ENCODE measurements around the gene C1QTNF1. TPM values are rescaled to one million over a fixed set of nuclear protein-coding genes. Genes with fewer than 3 reads are reported as not detected.

The C1QTNF1 gene
- total and polyA plus RNA-seq, 9 of the 15 experiments (the other 6 are each of a cell fraction or from before 2014, with no cell fraction given): 0.09 TPM; not detected in 8

GRCh38 chr17:79014158-79014758 is 9.7 kb upstream of the C1QTNF1 start:
- Histone ChIP-seq H2AFZ (ENCODE audit: low read depth, low read length) (no peak overlapping the region), H4K20me1 (replicated peaks; ENCODE audit: control insufficient read depth, insufficient read depth, low read length) (no peaks in the 10 kb centered on the region), H3K9ac (ENCODE audit: insufficient read depth in 1 of 2, low read depth in 2 of 2, low read length in 2 of 2) (no peak overlapping the region), H3K4me2 (ENCODE audit: insufficient read depth, low read length) (no peak overlapping the region), H3K9me1 (ENCODE audit: control insufficient read depth, insufficient read depth, low read length) (no peaks in the 10 kb centered on the region), H3K4me1 (replicated peaks in 1 of 2; ENCODE audit: control insufficient read depth in 2 of 2, insufficient read depth in 2 of 2, low read length in 2 of 2) (peaks cover 6 to 20% of the 10 kb centered on the region in 2 experiments), H3K79me2 (ENCODE audit: control insufficient read depth, insufficient read depth, low read length) (peaks cover 3% of the 10 kb centered on the region), H3K27ac (ENCODE audit: extremely low read depth, low read depth, low read length) (no peak overlapping the region), H3K36me3 (ENCODE audit: control insufficient read depth, insufficient read depth, low read length) (no peaks in the 10 kb centered on the region), H3K9me3 (replicated peaks; ENCODE audit: control insufficient read depth, insufficient read depth, low read depth, low read length) (no peaks in the 10 kb centered on the region), H3K27me3 (ENCODE audit: control insufficient read depth in 2 of 2, insufficient read depth in 2 of 2, low read length in 2 of 2) (no peaks in the 10 kb centered on the region), H3K4me3 (no peak overlapping the region)
- ChIA-PET CTCF (ENCODE audit: low intra/inter-chr PET ratio) (no interaction called here), POLR2A (interaction anchor here (0.6 kb wide), 1 partner anchor 275 kb away, joined by 3 read pairs; no protein-coding TSS in a partner anchor)
- no peak for DNase-seq (ENCODE audit: extremely low read depth in 1 of 4, low spot score in 3 of 4)
- no peak for TF ChIP-seq RBM15 (IDR thresholded peaks at IDR 0.05; ENCODE audit: insufficient read depth, low read length)
- no peak for TF ChIP-seq SRSF7 (optimal IDR thresholded peaks at IDR 0.05; ENCODE audit: low read depth, low read length)
- peak; percentile 71 for TF ChIP-seq ZFP36 (IDR thresholded peaks at IDR 0.05; ENCODE audit: low read depth, low read length, partially characterized antibody)
- TF ChIP-seq ZNF124 (CRISPR knock-in tag; IDR thresholded peaks at IDR 0.05): no peak
- BruUV-seq (replicated peaks): no TSS peak
- intact Hi-C loops (cut with micrococcal nuclease) (no loop called here), in situ Hi-C loops (cut with MboI) (no loop called here)
- FAIRE-seq: no peak
- no peak for ATAC-seq
- 45% methylated on average over 2 of the region's 2 CpGs for WGBS (ENCODE audit: insufficient coverage, low coverage, missing lambda C conversion rate)

Data from K562 (cell line).